Measurements from ENCODE around the gene ABHD11. TPM values are rescaled to one million over a fixed set of nuclear protein-coding genes. Genes with fewer than 3 reads are reported as not detected.

ABHD11 gene
- total and polyA plus RNA-seq, 4 donors: 5.1 to 7.6 (median 6.6) TPM

GRCh38 chr7:73728551-73728950, 10.1 kb downstream of the ABHD11 start (continued):
- no peak for TF ChIP-seq MAX (IDR thresholded peaks at IDR 0.05)

DNA sequence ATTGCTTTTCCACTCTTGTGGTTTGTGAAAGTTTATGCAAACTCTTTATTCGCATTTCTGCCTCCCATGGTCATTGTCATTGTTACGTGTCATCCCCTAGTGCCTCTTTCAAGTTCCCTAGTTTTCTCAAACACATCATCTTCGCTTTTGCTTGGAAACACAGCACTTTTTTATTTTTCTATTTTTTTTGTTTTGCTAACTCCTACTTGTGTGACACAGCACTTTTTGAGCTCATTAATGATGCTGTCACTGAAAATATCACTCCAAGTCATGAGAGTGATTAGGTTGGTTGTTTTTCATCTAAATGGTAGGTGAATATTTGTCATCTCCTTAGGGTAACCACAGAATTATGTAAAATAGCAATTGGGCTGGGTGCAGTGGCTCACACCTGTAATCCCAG, 10.7 kb downstream of the ABHD11 start:
- Histone ChIP-seq H3K4me1 (ENCODE audit: control insufficient read depth in 4 of 4, insufficient read depth in 4 of 4, low read length in 3 of 4) (peaks cover 0 to 2% (median 0%) of the 10 kb centered on the region in 4 donors), H3K36me3 (ENCODE audit: control insufficient read depth in 4 of 4, insufficient read depth in 3 of 4, low read depth in 1 of 4, low read length in 3 of 4) (no peaks in the 10 kb centered on the region), H3K9me3 (ENCODE audit: control insufficient read depth in 4 of 4, low read length in 3 of 4) (no peaks in the 10 kb centered on the region), H3K27me3 (ENCODE audit: control insufficient read depth in 4 of 4, insufficient read depth in 4 of 4, low read length in 3 of 4) (no peaks in the 10 kb centered on the region), H3K9ac (ENCODE audit: low read depth in 1 of 2, low read length in 2 of 2) (no peak overlapping the region), H3K27ac (ENCODE audit: low read depth in 1 of 2, low read length in 2 of 2) (no peak overlapping the region), H3K4me3 (ENCODE audit: low read depth in 1 of 3, low read length in 3 of 3) (no peak overlapping the region)
- DNase-seq (ENCODE audit: low spot score): no peak
- TF ChIP-seq YY1 (IDR thresholded peaks at IDR 0.05) (no peak), TAF1 (conservative IDR thresholded peaks at IDR 0.05) (no peak), REST (IDR thresholded peaks at IDR 0.05) (no peak), EGR1 (IDR thresholded peaks at IDR 0.05; ENCODE audit: low read depth in 2 of 2) (no peak), FOXA1 (IDR thresholded peaks at IDR 0.05) (no peak), RAD21 (IDR thresholded peaks at IDR 0.05) (no peak), FOXA2 (IDR thresholded peaks at IDR 0.05) (no peak)
- TF ChIP-seq, protein P1, sequence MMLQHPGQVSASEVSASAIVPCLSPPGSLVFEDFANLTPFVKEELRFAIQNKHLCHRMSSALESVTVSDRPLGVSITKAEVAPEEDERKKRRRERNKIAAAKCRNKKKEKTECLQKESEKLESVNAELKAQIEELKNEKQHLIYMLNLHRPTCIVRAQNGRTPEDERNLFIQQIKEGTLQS (IDR thresholded peaks at IDR 0.05): no peak
- 77% methylated on average over 3 of the region's 3 CpGs for WGBS

DNA sequence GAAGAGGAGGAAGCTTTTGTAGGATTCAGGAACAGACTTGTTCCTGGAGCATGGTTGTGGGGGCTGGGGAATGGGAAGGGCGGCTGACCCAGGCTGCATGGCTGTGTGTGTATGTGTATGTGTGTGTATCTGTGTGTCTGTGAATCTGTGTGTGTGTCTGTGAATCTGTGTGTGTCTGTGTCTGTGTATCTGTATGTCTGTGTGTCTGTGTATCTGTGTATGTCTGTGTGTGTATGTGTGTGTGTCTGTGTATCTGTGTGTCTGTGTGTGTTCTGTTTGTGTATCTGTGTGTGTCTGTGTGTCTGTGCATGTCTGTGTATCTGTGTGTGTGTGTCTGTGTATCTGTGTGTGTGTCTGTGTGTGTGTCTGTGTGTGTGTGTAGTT, 12.5 kb downstream of the ABHD11 start:
- Histone ChIP-seq H3K4me3 (ENCODE audit: low read depth in 1 of 3, low read length in 3 of 3) (no peak overlapping the region), H3K27ac (ENCODE audit: low read depth in 1 of 2, low read length in 2 of 2) (no peak overlapping the region), H3K9me3 (ENCODE audit: control insufficient read depth in 4 of 4, low read length in 3 of 4) (no peaks in the 10 kb centered on the region), H3K4me1 (ENCODE audit: control insufficient read depth in 4 of 4, insufficient read depth in 4 of 4, low read length in 3 of 4) (peaks cover 5 to 14% (median 10%) of the 10 kb centered on the region in 4 donors), H3K9ac (ENCODE audit: low read depth in 1 of 2, low read length in 2 of 2) (no peak overlapping the region), H3K36me3 (ENCODE audit: control insufficient read depth in 4 of 4, insufficient read depth in 3 of 4, low read depth in 1 of 4, low read length in 3 of 4) (no peaks in the 10 kb centered on the region), H3K27me3 (ENCODE audit: control insufficient read depth in 4 of 4, insufficient read depth in 4 of 4, low read length in 3 of 4) (no peaks in the 10 kb centered on the region)
- WGBS: 81% methylated on average over 1 of the region's 1 CpG
- no peak for DNase-seq (ENCODE audit: low spot score)
- no peak for TF ChIP-seq GABPA (IDR thresholded peaks at IDR 0.05 in 1 of 2, conservative IDR thresholded peaks at IDR 0.05 in 1 of 2)
- no peak for TF ChIP-seq REST (IDR thresholded peaks at IDR 0.05)
- TF ChIP-seq EGR1 (IDR thresholded peaks at IDR 0.05; ENCODE audit: low read depth in 2 of 2): no peak
- no peak for TF ChIP-seq RAD21 (IDR thresholded peaks at IDR 0.05)
- no peak for TF ChIP-seq JUND (IDR thresholded peaks at IDR 0.05)
- TF ChIP-seq FOXA1 (IDR thresholded peaks at IDR 0.05): no peak
- no peak for TF ChIP-seq NR2F2 (IDR thresholded peaks at IDR 0.05)
- TF ChIP-seq ZBTB33 (IDR thresholded peaks at IDR 0.05): no peak

Measured in liver (tissue), 9 donors.